Endothelial cell of umbilical vein (primary cell): Measurements from ENCODE around the gene SLC16A4. TPM values are rescaled to one million over a fixed set of nuclear protein-coding genes. Genes with fewer than 3 reads are reported as not detected.

ENCODE experiments used
- BruUV-seq: library from RNA; stranded (reverse); fragments of 400-500 nt; replicated peaks from 2 replicates; lab custom pipeline; 2021; lab: Mats Ljungman, UMichigan
- CTCF ChIA-PET: fragments of 300-600, 350-600 bp; sonication (Branson Sonifier 250); formaldehyde crosslinking; loops from one replicate; lab custom pipeline; 2021; ENCODE audit warnings: antibody characterized with exemption, inconsistent platforms; lab: Charles Lee
- POLR2A ChIA-PET: fragments of 300-600, 350-600 bp; sonication (Branson Sonifier 250); formaldehyde crosslinking; loops from one replicate; lab custom pipeline; 2021; ENCODE audit warnings: antibody characterized with exemption, inconsistent platforms; lab: Charles Lee
- DNase-seq: peaks from one replicate; pipeline ENCODE4 v3.0.0-alpha.2; 2011; ENCODE audit warnings: low read depth, low spot score
- FAIRE-seq: peaks from 2 replicates; lab custom pipeline; 2011; peaks lifted over from hg19 to GRCh38; lab: Jason Lieb, UNC
- H2AFZ ChIP-seq: 2 replicates; pipeline ENCODE4 v1.6.0; 2012; ENCODE audit warnings: low read depth, low read length, control low read depth, inconsistent platforms
- H3K27ac ChIP-seq: 2 replicates; pipeline ENCODE4 v1.5.1; 2011; ENCODE audit warnings: low read depth, mild to moderate bottlenecking, control low read depth, low read length, moderate library complexity; ENCODE audit not compliant: insufficient read depth
- H3K27me3 ChIP-seq, 2 experiments: 2 replicates each; pipeline versions ENCODE4 v1.6.0 to v1.6.1; 2011; ENCODE audit warnings: low read length in 2 of 2, mixed read lengths in 1 of 2; ENCODE audit not compliant: control insufficient read depth in 2 of 2, insufficient read depth in 2 of 2
- H3K36me3 ChIP-seq, 2 experiments: 2 replicates in 1 of 2; 3 replicates in 1 of 2; pipeline ENCODE4 v1.5.1; 2011; ENCODE audit warnings: low read length in 2 of 2, mild to moderate bottlenecking in 1 of 2, moderate library complexity in 1 of 2; ENCODE audit not compliant: control insufficient read depth in 2 of 2, insufficient read depth in 2 of 2; ENCODE audit errors: extremely low read depth in 1 of 2
- H3K4me1 ChIP-seq: 3 replicates; pipeline ENCODE4 v1.5.1; 2011; ENCODE audit warnings: mild to moderate bottlenecking, low read length; ENCODE audit not compliant: control insufficient read depth, insufficient read depth; ENCODE audit errors: extremely low read depth
- H3K4me2 ChIP-seq: 2 replicates; pipeline ENCODE4 v1.6.1; 2011; ENCODE audit warnings: low read length, control low read depth, mixed read lengths; ENCODE audit not compliant: insufficient read depth
- H3K4me3 ChIP-seq, 3 experiments: fragments of 200-600 bp in 1 of 3; sonication (generic), shearing (Covaris generic) in 1 of 3; replicated peaks in 1 of 3; 2 replicates each; pipeline ENCODE4 v1.5.1; 2011 to 2016; ENCODE audit warnings: control low read depth in 3 of 3, low read length in 3 of 3, mild to moderate bottlenecking in 2 of 3, inconsistent platforms in 1 of 3, low read depth in 1 of 3, moderate library complexity in 1 of 3; ENCODE audit not compliant: insufficient read depth in 1 of 3
- H3K79me2 ChIP-seq: 2 replicates; pipeline ENCODE4 v1.6.0; 2012; ENCODE audit warnings: low read length, inconsistent platforms; ENCODE audit not compliant: control insufficient read depth, insufficient read depth
- H3K9ac ChIP-seq: replicated peaks from 2 replicates; pipeline ENCODE3; 2011; ENCODE audit warnings: low read length, control low read depth; ENCODE audit not compliant: insufficient read depth; ENCODE audit errors: extremely low read depth
- H3K9me1 ChIP-seq: replicated peaks from 3 replicates; pipeline ENCODE4 v1.6.0; 2011; ENCODE audit warnings: mild to moderate bottlenecking, low read length; ENCODE audit not compliant: control insufficient read depth, insufficient read depth; ENCODE audit errors: extremely low read depth
- H3K9me3 ChIP-seq: replicated peaks from 2 replicates; pipeline ENCODE4 v1.5.1; 2012; ENCODE audit warnings: low read length, inconsistent platforms; ENCODE audit not compliant: control insufficient read depth, insufficient read depth
- H4K20me1 ChIP-seq: replicated peaks from 2 replicates; pipeline ENCODE3; 2011; ENCODE audit warnings: mild to moderate bottlenecking, low read length; ENCODE audit not compliant: control insufficient read depth, insufficient read depth; ENCODE audit errors: extremely low read depth
- CTCF ChIP-seq, 2 donors: IDR thresholded peaks; 1 replicate in 1 of 2; 2 replicates in 1 of 2; pipeline ENCODE4 v1.5.1; 2011; ENCODE audit warnings: low read length in 2 of 2, mild to moderate bottlenecking in 2 of 2, moderate library complexity in 2 of 2, control low read depth in 1 of 2, inconsistent platforms in 1 of 2, low read depth in 1 of 2; ENCODE audit not compliant: insufficient read depth in 1 of 2; ENCODE audit errors: extremely low read depth in 1 of 2
- GATA2 ChIP-seq: IDR thresholded peaks from 2 replicates; pipeline ENCODE4 v1.7.0; 2011; ENCODE audit warnings: low read depth, mild to moderate bottlenecking, moderate library complexity, mixed read lengths, low read length; ENCODE audit not compliant: insufficient read length, insufficient read depth
- JUN ChIP-seq: IDR thresholded peaks from 2 replicates; pipeline ENCODE4 v1.6.1; 2011; ENCODE audit warnings: borderline replicate concordance, low read depth; ENCODE audit not compliant: insufficient read length, insufficient read depth
- MYC ChIP-seq: IDR thresholded peaks from one replicate; pipeline ENCODE4 v1.6.1; 2011; ENCODE audit warnings: mild to moderate bottlenecking, low read depth, low read length
- POLR2A ChIP-seq: IDR thresholded peaks from 2 replicates; pipeline ENCODE4 v1.6.1; 2012; ENCODE audit warnings: low read depth, mild to moderate bottlenecking, control low read depth, low read length
- POLR2AphosphoS5 ChIP-seq: IDR thresholded peaks from 2 replicates; pipeline ENCODE4 v1.6.1; 2012; ENCODE audit warnings: low read depth, mild to moderate bottlenecking, control low read depth, low read length, moderate library complexity; ENCODE audit not compliant: insufficient read depth
- dilution Hi-C: fragments of 300-500 bp; cut with MboI; formaldehyde crosslinking; loops from one replicate; pipeline ENCODE4 v1.15.0; 2019; ENCODE audit warnings: low sequenced_read_pairs; ENCODE audit not compliant: extremely low pct_ligation_motif_present
- intact Hi-C: fragments of 100-400 bp; cut with micrococcal nuclease; formaldehyde crosslinking; loops from one replicate; pipeline ENCODE4 v1.10.0; 2022
- polyA plus RNA-seq, 4 experiments: library from polyadenylated mRNA; depleted of rRNA in 3 of 4; stranded (reverse) in 3 of 4; unstranded in 1 of 4; fragments of >200 nt; gene quantifications; 2 replicates each; pipeline versions ENCODE4 v1.2.1 to v1.2.3, GENCODE V29; 2011 to 2012; ENCODE audit warnings: missing spikeins in 1 of 4
- total RNA-seq: library from RNA; stranded (reverse); gene quantifications from 2 replicates; pipeline ENCODE4 v1.2.3, GENCODE V29; 2021
- TF ChIP-seq, protein P1 (sequence below): IDR thresholded peaks from 2 replicates; pipeline ENCODE4 v1.6.1; 2011; ENCODE audit not compliant: insufficient read depth, insufficient read length

SLC16A4 gene
- total and polyA plus RNA-seq, 2 donors (not counting 3 experiments of a cell fraction or from before 2014, with no cell fraction given): 2.8 to 7.2 TPM

- Histone ChIP-seq H3K9me3 (no peaks in the 10 kb centered on the region), H3K9me1 (no peaks in the 10 kb centered on the region), H3K4me1 (no peaks in the 10 kb centered on the region), H3K4me3 (no peak overlapping the region), H3K4me2 (no peak overlapping the region), H4K20me1 (no peaks in the 10 kb centered on the region), H3K9ac (no peak overlapping the region), H3K36me3 (no peaks in the 10 kb centered on the region), H3K79me2 (no peaks in the 10 kb centered on the region), H3K27me3 (no peaks in the 10 kb centered on the region), H3K27ac (no peak overlapping the region), H2AFZ (no peak overlapping the region)
- intact Hi-C loops (no loop called here), dilution Hi-C loops (no loop called here)
- TF ChIP-seq CTCF (IDR thresholded peaks at IDR 0.05; ENCODE audit: extremely low read depth in 1 of 2, insufficient read depth in 1 of 2, low read depth in 1 of 2, low read length in 2 of 2) (no peak), MYC (no peak), POLR2AphosphoS5 (no peak), GATA2 (no peak), JUN (no peak), POLR2A (no peak)
- TF ChIP-seq, protein P1, sequence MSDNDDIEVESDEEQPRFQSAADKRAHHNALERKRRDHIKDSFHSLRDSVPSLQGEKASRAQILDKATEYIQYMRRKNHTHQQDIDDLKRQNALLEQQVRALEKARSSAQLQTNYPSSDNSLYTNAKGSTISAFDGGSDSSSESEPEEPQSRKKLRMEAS: no peak
- CTCF ChIA-PET: interaction anchor here (1.3 to 2.9 kb wide), 3 partner anchors 9 to 139 kb away, joined by 3 to 12 read pairs (median 6); no protein-coding TSS in a partner anchor
- FAIRE-seq (no peak), DNase-seq (no peak)
- POLR2A ChIA-PET: no interaction called here
- no TSS peak for BruUV-seq
These were observed 69.8 kb downstream of the SLC16A4 start for GRCh38 chr1:110321045-110321444.
